HepG2 (cell line): ENCODE measurements around the gene SLC26A4. TPM values are rescaled to one million over a fixed set of nuclear protein-coding genes. Genes with fewer than 3 reads are reported as not detected.

ENCODE experiments used
- AHR ChIP-seq: IDR thresholded peaks from 2 replicates; pipeline ENCODE4 v1.6.1; 2018; ENCODE audit warnings: missing genetic modification reagents, missing compliant biosample characterization
- ARID3A ChIP-seq: IDR thresholded peaks from 2 replicates; pipeline ENCODE4 v1.6.1; 2012; ENCODE audit warnings: low read depth, low read length, improper control_type of control experiment
- CREB1 ChIP-seq, 2 experiments: fragments of 450-650 bp in 1 of 2; IDR thresholded peaks; 2 replicates each; pipeline ENCODE4 v1.6.1; 2016 to 2017; ENCODE audit warnings: control low read depth in 1 of 2, mild to moderate bottlenecking in 1 of 2, missing compliant biosample characterization in 1 of 2, missing genetic modification characterization in 1 of 2
- GLI4 ChIP-seq: sonication (generic); formaldehyde crosslinking; IDR thresholded peaks from 2 replicates; pipeline ENCODE4 v1.5.1; 2020; ENCODE audit warnings: missing genetic modification reagents, mild to moderate bottlenecking, moderate library complexity, borderline replicate concordance
- GMEB1 ChIP-seq: sonication (generic); formaldehyde crosslinking; IDR thresholded peaks from 2 replicates; pipeline ENCODE4 v1.5.1; 2020; ENCODE audit warnings: missing genetic modification reagents, mild to moderate bottlenecking, borderline replicate concordance
- HDAC6 ChIP-seq: fragments of 200-600 bp; sonication (generic); IDR thresholded peaks from 2 replicates; pipeline ENCODE4 v1.7.0; 2017; ENCODE audit warnings: mild to moderate bottlenecking, antibody characterized with exemption, low read length, low read depth
- HIVEP1 ChIP-seq: sonication (generic); formaldehyde crosslinking; IDR thresholded peaks from 2 replicates; pipeline ENCODE4 v1.4.0; 2020; ENCODE audit warnings: mild to moderate bottlenecking, missing genetic modification reagents
- HNRNPUL1 ChIP-seq: fragments of 200-400 bp; formaldehyde crosslinking; IDR thresholded peaks from 2 replicates; pipeline ENCODE4 v1.6.1; 2017; ENCODE audit warnings: low read depth, mild to moderate bottlenecking, low read length, moderate library complexity
- IKZF1 ChIP-seq: fragments of 450-650 bp; IDR thresholded peaks from 2 replicates; pipeline ENCODE4 v1.7.1; 2016
- KDM1A ChIP-seq: IDR thresholded peaks from 2 replicates; pipeline ENCODE4 v1.6.1; 2016; ENCODE audit warnings: missing compliant biosample characterization
- KLF13 ChIP-seq: sonication (generic); formaldehyde crosslinking; IDR thresholded peaks from 2 replicates; pipeline ENCODE4 v1.4.0; 2020; ENCODE audit warnings: mild to moderate bottlenecking, missing genetic modification reagents
- MEIS1 ChIP-seq: sonication (generic); formaldehyde crosslinking; IDR thresholded peaks from 2 replicates; pipeline ENCODE4 v1.9.0; 2021; ENCODE audit warnings: mild to moderate bottlenecking, missing genetic modification reagents, moderate library complexity, borderline replicate concordance
- MIXL1 ChIP-seq: IDR thresholded peaks from 2 replicates; pipeline ENCODE4 v1.6.1; 2016
- PITX1 ChIP-seq: sonication (generic); formaldehyde crosslinking; IDR thresholded peaks from 2 replicates; pipeline ENCODE4 v1.5.1; 2020; ENCODE audit warnings: mild to moderate bottlenecking, missing genetic modification reagents
- RARA ChIP-seq: IDR thresholded peaks from 2 replicates; pipeline ENCODE4 v1.6.1; 2016; ENCODE audit warnings: missing genetic modification reagents, missing compliant biosample characterization
- SETDB1 ChIP-seq: sonication (generic); formaldehyde crosslinking; IDR thresholded peaks from 2 replicates; pipeline ENCODE4 v1.5.1; 2020; ENCODE audit warnings: missing genetic modification reagents, mild to moderate bottlenecking, borderline replicate concordance
- ZNF343 ChIP-seq: sonication (generic); formaldehyde crosslinking; IDR thresholded peaks from 2 replicates; pipeline ENCODE4 v1.4.0; 2020; ENCODE audit warnings: mild to moderate bottlenecking, missing genetic modification reagents
- ZNF660 ChIP-seq: sonication (generic); formaldehyde crosslinking; IDR thresholded peaks from 2 replicates; pipeline ENCODE4 v1.5.1; 2020; ENCODE audit warnings: mild to moderate bottlenecking, low read depth, missing genetic modification reagents, borderline replicate concordance
- ZNF747 ChIP-seq: sonication (generic); formaldehyde crosslinking; IDR thresholded peaks from 2 replicates; pipeline ENCODE4 v1.8.1; 2023; ENCODE audit warnings: missing genetic modification reagents, mild to moderate bottlenecking, borderline replicate concordance
- ZNF772 ChIP-seq: sonication (generic); formaldehyde crosslinking; IDR thresholded peaks from 2 replicates; pipeline ENCODE4 v1.5.0; 2020; ENCODE audit warnings: mild to moderate bottlenecking, missing genetic modification reagents
- ZNF777 ChIP-seq: sonication (generic); formaldehyde crosslinking; IDR thresholded peaks from 2 replicates; pipeline ENCODE4 v1.4.0; 2020; ENCODE audit warnings: missing genetic modification reagents
- ZNF784 ChIP-seq: sonication (generic); formaldehyde crosslinking; IDR thresholded peaks from 2 replicates; pipeline ENCODE4 v1.5.1; 2020; ENCODE audit warnings: missing genetic modification reagents, mild to moderate bottlenecking, borderline replicate concordance
- ZNF878 ChIP-seq: sonication (generic); formaldehyde crosslinking; IDR thresholded peaks from 2 replicates; pipeline ENCODE4 v1.8.1; 2023; ENCODE audit warnings: mild to moderate bottlenecking, missing genetic modification reagents, moderate library complexity
- polyA plus RNA-seq, 8 experiments: library from polyadenylated mRNA; depleted of rRNA in 3 of 8; stranded (reverse) in 7 of 8; unstranded in 1 of 8; fragments of >200 nt; fragmentation: Illumina TruSeq in 4 of 8; extraction: Trizol in 4 of 8; gene quantifications; 2 replicates each; pipeline versions ENCODE4 v1.2.1 to v1.2.3, GENCODE V29; 2011 to 2016; ENCODE audit warnings: low read depth in 4 of 8, missing spikeins in 1 of 8, mixed read lengths in 1 of 8; ENCODE audit not compliant: insufficient read depth in 1 of 8
- total RNA-seq, 5 experiments: library from RNA; depleted of rRNA; stranded (reverse); fragments of >200 nt; fragmentation: Illumina TruSeq; extraction: Trizol; gene quantifications; 2 replicates each; pipeline ENCODE4 v1.2.3, GENCODE V29; 2016; ENCODE audit warnings: low read depth in 1 of 5

SLC26A4 gene
- total and polyA plus RNA-seq, 2 of the 13 experiments (the other 11 are each of a cell fraction or from before 2014, with no cell fraction given), result 0.08 to 0.11 TPM

- no peak for TF ChIP-seq ARID3A
- no peak for TF ChIP-seq HIVEP1 (CRISPR knock-in tag)
- peak; percentile 42; the same call in 1 of the 2 replicates for TF ChIP-seq PITX1 (CRISPR knock-in tag)
- no peak for TF ChIP-seq ZNF784 (CRISPR knock-in tag)
- no peak for TF ChIP-seq MIXL1
- no peak for TF ChIP-seq MEIS1
- TF ChIP-seq AHR, result no peak
- no peak for TF ChIP-seq GMEB1 (CRISPR knock-in tag)
- no peak for TF ChIP-seq HNRNPUL1
- TF ChIP-seq SETDB1 (CRISPR knock-in tag), result no peak
- no peak for TF ChIP-seq KLF13
- no peak for TF ChIP-seq HDAC6
- TF ChIP-seq ZNF772 (CRISPR knock-in tag), result no peak
- no peak for TF ChIP-seq ZNF660
- TF ChIP-seq IKZF1, result no peak
- no peak for TF ChIP-seq CREB1 (IDR thresholded peaks at IDR 0.05)
- TF ChIP-seq CREB1 (CRISPR knock-in tag; IDR thresholded peaks at IDR 0.05), result no peak
- TF ChIP-seq GLI4 (CRISPR knock-in tag), result no peak
- TF ChIP-seq ZNF777 (CRISPR knock-in tag), result peak; percentile 73
- no peak for TF ChIP-seq RARA
- peak; percentile 31; the same call in 1 of the 2 replicates for TF ChIP-seq ZNF747 (CRISPR knock-in tag)
- no peak for TF ChIP-seq KDM1A
- 0 out of 2 replicates have a peak, but pooled peaks have one; percentile 15 for TF ChIP-seq ZNF878 (CRISPR knock-in tag)
- TF ChIP-seq ZNF343 (CRISPR knock-in tag), result no peak
These were observed 645 bp downstream of the SLC26A4 start (continued) for GRCh38 chr7:107661081-107661864.
